HCT116 (cell line): ENCODE data around the gene CAMKMT. TPM values are rescaled to one million over a fixed set of nuclear protein-coding genes. Genes with fewer than 3 reads are reported as not detected.

ENCODE experiments used
- ATAC-seq: fragments of 200-7000 bp; cut with Tn5 transposase; 2 replicates; pipeline ENCODE4 v1.9.1; 2020; ENCODE audit warnings: mild to moderate bottlenecking, moderate library complexity
- BruUV-seq: library from RNA; stranded (reverse); fragments of 400-500 nt; replicated peaks from 2 replicates; lab custom pipeline; 2021; lab: Mats Ljungman, UMichigan
- CTCF ChIA-PET: fragments of 300-600 bp; sonication (Branson Sonifier 250); formaldehyde crosslinking; loops from one replicate; lab custom pipeline; 2021; ENCODE audit warnings: antibody characterized with exemption; lab: Charles Lee
- POLR2A ChIA-PET: fragments of 300-600, 350-600 bp; sonication (Branson Sonifier 250); formaldehyde crosslinking; loops from one replicate; lab custom pipeline; 2021; ENCODE audit warnings: antibody characterized with exemption; lab: Charles Lee
- RAD21 ChIA-PET, 2 experiments: fragments of 300-600 bp; sonication (Branson Sonifier 250); formaldehyde crosslinking; loops; one replicate each; lab custom pipeline; 2023; ENCODE audit warnings: low total read pairs in 2 of 2; ENCODE audit not compliant: uncharacterized antibody in 2 of 2, unreplicated experiment in 2 of 2, low non-redundant PET in 1 of 2; lab: Charles Lee
- DNase-seq: peaks from one replicate; pipeline ENCODE4 v3.0.0-alpha.2; 2010; ENCODE audit warnings: low read depth, low spot score
- H2AFZ ChIP-seq: fragments of 200-600 bp; shearing (Covaris generic), sonication (generic); 2 replicates; pipeline ENCODE4 v1.6.1; 2017; ENCODE audit warnings: low read depth, mixed run types, mixed read lengths, antibody characterized with exemption, low read length; ENCODE audit not compliant: poor library complexity, severe bottlenecking
- H3K27ac ChIP-seq: 2 replicates; pipeline ENCODE4 v1.5.1; 2012; ENCODE audit warnings: low read depth, low read length
- H3K27me3 ChIP-seq: fragments of 200-600 bp; sonication (generic); 2 replicates; pipeline ENCODE4 v1.6.1; 2016; ENCODE audit warnings: mixed run types, low read length, mixed read lengths; ENCODE audit not compliant: insufficient read depth
- H3K36me3 ChIP-seq, 2 experiments: fragments of 200-500 bp in 1 of 2; fragments of 200-600 bp in 1 of 2; sonication (Bioruptor generic) in 1 of 2; sonication (generic) in 1 of 2; 2 replicates each; pipeline versions ENCODE4 v1.5.1 to v1.6.1; 2014 to 2016; ENCODE audit warnings: low read length in 2 of 2, inconsistent platforms in 1 of 2, mixed read lengths in 1 of 2, mixed run types in 1 of 2; ENCODE audit not compliant: insufficient read depth in 2 of 2, control insufficient read depth in 1 of 2
- H3K4me1 ChIP-seq, 2 experiments: fragments of 200-600 bp in 1 of 2; sonication (generic) in 1 of 2; 2 replicates each; pipeline versions ENCODE4 v1.5.1 to v1.6.1; 2012 to 2017; ENCODE audit warnings: low read length in 2 of 2, inconsistent platforms in 1 of 2, mild to moderate bottlenecking in 1 of 2, mixed read lengths in 1 of 2, mixed run types in 1 of 2, moderate library complexity in 1 of 2; ENCODE audit not compliant: insufficient read depth in 2 of 2, control insufficient read depth in 1 of 2
- H3K4me2 ChIP-seq: fragments of 200-600 bp; sonication (generic); 2 replicates; pipeline ENCODE4 v1.6.1; 2017; ENCODE audit warnings: mixed run types, low read length, mixed read lengths
- H3K4me3 ChIP-seq, 2 experiments: fragments of 200-600 bp in 1 of 2; sonication (generic) in 1 of 2; replicated peaks in 1 of 2; 2 replicates each; pipeline ENCODE4 v1.5.1; 2011 to 2016; ENCODE audit warnings: low read length in 2 of 2, control low read depth in 1 of 2, low read depth in 1 of 2, mild to moderate bottlenecking in 1 of 2, mixed read lengths in 1 of 2, mixed run types in 1 of 2
- H3K79me2 ChIP-seq: fragments of 200-600 bp; sonication (generic); 2 replicates; pipeline ENCODE4 v1.6.1; 2017; ENCODE audit warnings: mild to moderate bottlenecking, mixed run types, low read length, moderate library complexity, mixed read lengths; ENCODE audit not compliant: insufficient read depth
- H3K9ac ChIP-seq: fragments of 200-600 bp; sonication (generic); 2 replicates; pipeline ENCODE4 v1.6.1; 2016; ENCODE audit warnings: low read length, mixed read lengths
- H3K9me2 ChIP-seq: fragments of 200-600 bp; sonication (generic), shearing (Covaris generic); 2 replicates; pipeline ENCODE4 v1.6.1; 2017; ENCODE audit warnings: mixed run types, mild to moderate bottlenecking, moderate library complexity; ENCODE audit not compliant: insufficient read depth
- H3K9me3 ChIP-seq, 2 experiments: fragments of 200-500 bp in 1 of 2; fragments of 200-600 bp in 1 of 2; sonication (Bioruptor generic) in 1 of 2; sonication (generic) in 1 of 2; 2 replicates each; pipeline ENCODE4 v1.6.1; 2014 to 2017; ENCODE audit warnings: low read length in 2 of 2, mixed read lengths in 2 of 2, inconsistent platforms in 1 of 2, low read depth in 1 of 2, mild to moderate bottlenecking in 1 of 2, mixed run types in 1 of 2, moderate library complexity in 1 of 2; ENCODE audit not compliant: control insufficient read depth in 1 of 2, insufficient read depth in 1 of 2
- H4K20me1 ChIP-seq: fragments of 200-600 bp; sonication (generic), shearing (Covaris generic); 2 replicates; pipeline ENCODE4 v1.6.1; 2017; ENCODE audit warnings: mixed run types, mild to moderate bottlenecking, moderate library complexity; ENCODE audit not compliant: insufficient read depth
- CBX3 ChIP-seq: IDR thresholded peaks from 2 replicates; pipeline ENCODE4 v1.6.1; 2012; ENCODE audit warnings: low read depth
- CTCF ChIP-seq, 3 experiments: fragments of 200-600 bp in 1 of 3; sonication (generic) in 1 of 3; IDR thresholded peaks in 2 of 3; conservative IDR thresholded peaks in 1 of 3; 2 replicates each; pipeline ENCODE4 v1.5.1; 2012 to 2017; ENCODE audit warnings: low read depth in 2 of 3, low read length in 2 of 3, antibody characterized with exemption in 1 of 3, borderline replicate concordance in 1 of 3, control low read depth in 1 of 3, mild to moderate bottlenecking in 1 of 3, mixed read lengths in 1 of 3, mixed run types in 1 of 3, moderate library complexity in 1 of 3; ENCODE audit not compliant: insufficient read depth in 1 of 3
- EGR1 ChIP-seq: IDR thresholded peaks from 2 replicates; pipeline ENCODE4 v1.6.1; 2012; ENCODE audit warnings: low read depth
- EZH2 ChIP-seq: fragments of 200-600 bp; sonication (generic); IDR thresholded peaks from 2 replicates; pipeline ENCODE4 v1.6.1; 2017; ENCODE audit warnings: antibody characterized with exemption, mixed run types
- JUND ChIP-seq: IDR thresholded peaks from 2 replicates; pipeline ENCODE4 v1.6.1; 2012
- POLR2A ChIP-seq: IDR thresholded peaks from 2 replicates; pipeline ENCODE4 v1.7.0; 2011; ENCODE audit warnings: borderline replicate concordance; ENCODE audit not compliant: insufficient read depth, insufficient read length; ENCODE audit errors: extremely low read depth
- POLR2AphosphoS5 ChIP-seq: IDR thresholded peaks from 2 replicates; pipeline ENCODE4 v1.6.1; 2011; ENCODE audit warnings: mild to moderate bottlenecking, low read depth, low read length, moderate library complexity
- SIN3A ChIP-seq: IDR thresholded peaks from 2 replicates; pipeline ENCODE4 v1.6.1; 2012; ENCODE audit warnings: low read depth
- SP1 ChIP-seq: IDR thresholded peaks from 2 replicates; pipeline ENCODE4 v1.6.1; 2012; ENCODE audit warnings: low read depth
- SRF ChIP-seq: IDR thresholded peaks from 2 replicates; pipeline ENCODE4 v1.6.1; 2012; ENCODE audit warnings: low read depth
- YY1 ChIP-seq: IDR thresholded peaks from 2 replicates; pipeline ENCODE4 v1.6.1; 2011; ENCODE audit warnings: low read length, low read depth, moderate library complexity, mild to moderate bottlenecking; ENCODE audit not compliant: insufficient replicate concordance; ENCODE audit errors: extremely low read depth
- ZBTB33 ChIP-seq: IDR thresholded peaks from 2 replicates; pipeline ENCODE4 v1.6.1; 2011; ENCODE audit warnings: mild to moderate bottlenecking, low read length, moderate library complexity; ENCODE audit not compliant: insufficient replicate concordance; ENCODE audit errors: extremely low read depth
- ZFX ChIP-seq: fragments of 450-650 bp; IDR thresholded peaks from 2 replicates; pipeline ENCODE4 v1.6.1; 2017
- ZNF274 ChIP-seq: fragments of 200-500 bp; sonication (Bioruptor generic); IDR thresholded peaks from 2 replicates; pipeline ENCODE4 v1.6.1; 2014; ENCODE audit warnings: mild to moderate bottlenecking, low read depth, low read length, inconsistent platforms
- intact Hi-C: fragments of 100-400 bp; cut with micrococcal nuclease; formaldehyde crosslinking; loops from 2 replicates; pipeline ENCODE4 v1.10.0; 2022
- total RNA-seq: library from RNA; stranded (reverse); gene quantifications from one replicate; pipeline ENCODE4 v1.2.1, GENCODE V29; 2021; ENCODE audit not compliant: unreplicated experiment

CAMKMT gene
- total RNA-seq, 1 experiment from 2014 or later = 10.6 TPM

- ChIA-PET CTCF (no interaction called here), RAD21 (no interaction called here), POLR2A (no interaction called here)
- Histone ChIP-seq H3K36me3 (no peaks in the 10 kb centered on the region), H3K9ac (no peak overlapping the region), H3K4me2 (no peak overlapping the region), H3K79me2 (no peaks in the 10 kb centered on the region), H3K9me2 (no peaks in the 10 kb centered on the region), H3K9me3 (no peaks in the 10 kb centered on the region), H2AFZ (no peak overlapping the region), H3K27me3 (peaks cover 8% of the 10 kb centered on the region; the same call in 1 of the 2 replicates), H3K4me3 (no peak overlapping the region), H4K20me1 (no peaks in the 10 kb centered on the region), H3K4me1 (no peaks in the 10 kb centered on the region), H3K27ac (no peak overlapping the region)
- BruUV-seq = no TSS peak
- DNase-seq = no peak
- no peak for TF ChIP-seq EGR1
- no peak for TF ChIP-seq ZBTB33
- no peak for TF ChIP-seq ZFX
- no peak for TF ChIP-seq JUND
- no peak for TF ChIP-seq SIN3A
- no peak for TF ChIP-seq EZH2
- TF ChIP-seq SRF = no peak
- no peak for TF ChIP-seq POLR2AphosphoS5
- no peak for TF ChIP-seq ZNF274
- no peak for TF ChIP-seq CBX3
- TF ChIP-seq POLR2A = no peak
- TF ChIP-seq CTCF (IDR thresholded peaks at IDR 0.05 in 2 of 3, conservative IDR thresholded peaks at IDR 0.05 in 1 of 3; ENCODE audit: borderline replicate concordance in 1 of 3, insufficient read depth in 1 of 3, low read depth in 2 of 3, low read length in 2 of 3) = no peak
- no peak for TF ChIP-seq YY1
- no peak for TF ChIP-seq SP1
- ATAC-seq = no peak
- intact Hi-C loops = no loop called here
Measured at GRCh38 chr2:44799754-44800153, 438.0 kb downstream of the CAMKMT start.
